ENCODE results near the gene CTSS.

Gene CTSS

DNA sequence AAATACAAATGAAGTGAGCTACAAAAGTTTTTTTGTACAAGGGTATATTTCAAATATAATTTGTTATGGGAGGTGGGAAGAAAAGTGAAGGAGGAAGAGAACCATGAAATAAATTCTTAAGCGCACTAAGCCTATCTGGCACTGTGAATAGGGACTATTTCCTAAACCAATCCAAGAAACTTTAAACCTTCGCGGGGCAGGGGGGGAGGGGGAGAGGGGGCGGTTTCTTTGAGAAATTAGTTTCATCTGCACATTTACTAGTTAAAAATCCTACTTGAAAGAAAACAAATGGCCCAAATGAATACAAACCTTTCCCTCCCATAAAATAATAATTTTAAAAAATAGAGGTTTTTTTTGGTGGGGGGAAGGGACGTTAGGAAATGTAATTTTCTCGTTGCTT lies 69.0 kb downstream of the CTSS start:
- DNase-seq: no peak

DNA sequence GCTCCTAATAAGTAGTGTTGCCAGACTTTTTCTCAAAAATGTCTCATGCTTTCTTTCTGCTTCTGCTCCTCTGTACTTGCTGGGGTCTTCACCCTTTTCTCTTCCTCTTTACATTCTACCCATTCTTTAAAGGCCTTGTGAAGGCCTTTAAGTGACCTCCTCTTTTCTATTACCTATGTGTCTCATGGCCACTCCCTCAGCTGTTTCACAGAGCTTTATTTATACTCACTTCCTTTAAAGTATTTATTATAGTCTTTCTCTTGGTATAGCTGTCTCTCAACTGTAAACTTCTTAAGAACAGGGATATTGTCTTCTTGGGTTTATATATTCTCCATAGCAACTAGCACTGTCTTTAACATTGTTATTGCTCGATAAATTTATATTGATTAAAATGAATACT lies 69.4 kb downstream of the CTSS start:
- no peak for DNase-seq

DNA sequence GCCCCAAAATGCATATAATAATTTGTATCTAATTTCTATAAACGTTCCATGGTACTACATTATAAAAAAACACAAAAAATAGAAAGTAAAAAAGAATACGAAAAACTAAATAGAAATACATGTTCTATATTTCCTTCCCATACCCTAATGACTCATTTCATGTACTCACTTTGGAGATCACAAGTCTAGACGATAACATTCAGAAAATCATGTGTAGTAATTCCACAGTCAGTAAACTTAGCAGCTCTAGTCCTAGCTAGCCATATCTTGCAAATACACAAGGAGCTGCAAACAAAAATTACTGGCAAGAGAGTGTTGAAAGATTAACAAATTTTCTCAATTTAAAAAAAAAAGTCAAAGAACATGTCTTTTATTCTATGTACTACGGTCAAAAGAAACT lies 70.0 kb downstream of the CTSS start:
- DNase-seq: no peak

DNA sequence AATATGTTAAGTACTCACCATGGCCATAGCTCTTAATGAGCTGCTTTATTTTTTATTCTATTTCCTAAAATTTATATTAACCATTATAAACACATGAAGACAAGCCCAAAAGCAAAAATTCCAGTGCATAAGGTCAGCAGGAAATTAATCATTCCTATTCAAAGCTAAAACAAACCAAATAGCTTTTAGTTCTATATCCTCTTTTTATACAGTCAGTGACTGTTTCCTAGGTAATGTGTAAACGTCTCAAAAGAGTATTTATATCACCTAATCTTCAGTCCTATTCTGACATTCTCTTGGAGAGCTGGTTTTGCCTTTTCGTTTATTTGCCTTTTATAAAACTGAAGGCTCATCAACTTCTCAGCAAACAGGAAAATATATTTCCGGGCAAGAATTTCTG lies 72.9 kb downstream of the CTSS start:
- no peak for DNase-seq

DNA sequence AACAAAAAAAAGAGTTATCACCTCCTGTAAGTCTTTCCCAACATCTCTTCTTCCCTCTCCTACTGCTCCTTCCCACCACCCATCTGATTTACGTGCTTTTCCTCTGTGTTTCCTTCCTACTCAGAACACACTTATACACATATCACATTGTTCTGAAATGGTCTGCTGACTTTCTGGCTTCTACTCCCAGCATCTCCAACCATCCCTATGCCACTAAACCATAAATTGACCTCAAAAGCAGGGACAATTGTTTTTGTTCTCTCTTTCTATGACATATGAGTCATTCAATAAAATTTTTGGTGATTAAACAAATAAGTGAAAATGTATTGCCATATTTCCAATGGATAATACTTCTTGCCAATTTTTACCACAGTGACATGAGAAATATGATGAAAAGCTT lies 76.8 kb downstream of the CTSS start:
- DNase-seq: no peak

DNA sequence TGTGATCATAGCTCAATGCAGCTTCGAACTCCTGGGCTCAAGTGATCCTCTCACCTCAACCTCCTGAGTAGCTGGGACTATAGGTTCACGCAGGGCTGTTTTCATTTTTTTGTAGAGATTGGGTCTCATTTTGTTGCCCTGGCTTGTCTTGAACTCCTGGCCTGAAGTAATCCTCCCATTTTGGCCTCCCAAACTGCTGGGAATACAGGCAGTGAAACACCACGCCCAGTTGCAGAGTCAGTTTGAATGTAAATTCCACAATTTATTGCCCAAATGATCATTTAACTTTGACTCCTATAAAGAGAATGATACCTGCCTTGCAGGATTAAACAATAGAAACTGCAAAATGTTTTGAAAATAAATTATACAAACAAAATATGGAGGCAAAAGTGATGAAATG lies 79.3 kb downstream of the CTSS start:
- DNase-seq: no peak

DNA sequence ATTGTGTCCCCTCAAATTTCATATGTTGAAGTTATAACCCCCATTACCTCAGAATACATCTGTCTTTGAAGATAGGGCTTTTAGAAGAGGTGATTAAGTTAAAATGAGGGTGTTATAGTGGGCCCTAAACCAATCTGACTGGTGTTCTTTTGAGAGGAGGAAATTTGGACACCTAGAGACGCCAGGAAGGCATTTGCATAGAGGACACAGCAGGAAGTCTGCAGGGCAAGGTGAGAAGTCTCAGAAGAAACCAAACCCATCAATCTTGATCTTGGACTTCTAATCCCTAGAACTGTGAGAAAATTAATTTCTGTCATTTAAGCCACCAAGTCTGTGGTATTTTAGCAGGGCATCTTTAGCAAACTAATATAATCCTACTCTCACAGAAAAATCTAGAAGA lies 81.7 kb downstream of the CTSS start:
- no peak for DNase-seq

Data from activated effector memory CD4-positive, alpha-beta T cell treated with Interleukin-2 at 50 U/mL for 16 hours (primary cell).